PFSK-1 (cell line): ENCODE results near the gene MATN1.

Source experiments
- FOXP2 ChIP-seq: optimal IDR thresholded peaks from 2 replicates; pipeline ENCODE3; 2011; ENCODE audit warnings: borderline replicate concordance, control low read depth, inconsistent platforms; ENCODE audit not compliant: insufficient read depth; ENCODE audit errors: extremely low read length, extremely low read depth
- POLR2AphosphoS5 ChIP-seq: IDR thresholded peaks from 2 replicates; pipeline ENCODE4 v1.6.1; 2012; ENCODE audit warnings: low read depth, mild to moderate bottlenecking, control low read depth, low read length, moderate library complexity
- SIN3A ChIP-seq: IDR thresholded peaks from 2 replicates; pipeline ENCODE4 v1.6.1; 2012; ENCODE audit warnings: mild to moderate bottlenecking, low read length, moderate library complexity, borderline replicate concordance; ENCODE audit not compliant: insufficient read depth
- TAF1 ChIP-seq: IDR thresholded peaks from 2 replicates; pipeline ENCODE4 v1.6.1; 2012; ENCODE audit warnings: low read length, control low read depth, borderline replicate concordance; ENCODE audit not compliant: insufficient read depth
- TF ChIP-seq, protein P1 (sequence below), 2 experiments: IDR thresholded peaks; 2 replicates each; pipeline versions ENCODE4 v1.6.1 to v1.8.0; 2011 to 2012; ENCODE audit warnings: low read depth in 2 of 2, low read length in 2 of 2, control low read depth in 1 of 2, inconsistent platforms in 1 of 2, mild to moderate bottlenecking in 1 of 2, moderate library complexity in 1 of 2; ENCODE audit not compliant: insufficient read depth in 1 of 2

The MATN1 gene

DNA sequence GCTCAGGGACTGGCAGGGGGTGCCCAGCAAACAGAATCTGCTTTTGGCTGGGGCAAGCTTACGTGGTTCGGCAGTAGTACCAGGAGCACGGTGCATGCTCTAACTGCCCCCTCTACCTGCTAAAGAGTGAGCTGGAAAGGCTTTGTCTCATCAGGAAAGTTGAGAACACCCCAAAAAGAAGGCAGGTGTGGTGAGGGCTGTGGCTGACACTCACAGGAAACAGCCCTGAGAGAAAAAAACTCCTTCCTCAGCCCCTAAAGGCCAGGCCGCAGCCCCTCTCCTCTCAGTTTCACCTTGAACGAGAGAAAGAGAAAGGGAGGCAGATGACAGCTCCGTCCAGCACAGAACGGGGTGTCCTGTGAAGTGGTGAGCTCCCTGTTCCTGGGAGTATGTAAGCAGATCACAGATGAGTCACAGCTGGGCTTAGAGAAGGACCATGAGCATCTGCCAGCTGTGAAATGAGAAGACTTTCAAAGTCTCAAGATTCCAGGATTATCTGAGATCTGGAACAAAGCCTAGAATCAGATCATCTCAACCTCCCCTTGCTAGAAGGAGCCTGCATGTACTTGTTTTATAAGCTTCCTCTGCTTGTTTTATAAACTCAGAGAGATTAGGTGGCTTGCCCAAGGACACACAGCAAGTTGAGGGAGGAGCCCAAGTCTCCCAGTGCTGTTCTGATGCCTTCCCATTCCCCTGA is 20.8 kb upstream of the MATN1 start:
- TF ChIP-seq POLR2AphosphoS5: no peak
- TF ChIP-seq TAF1: no peak
- TF ChIP-seq SIN3A: no peak
- TF ChIP-seq, protein P1, sequence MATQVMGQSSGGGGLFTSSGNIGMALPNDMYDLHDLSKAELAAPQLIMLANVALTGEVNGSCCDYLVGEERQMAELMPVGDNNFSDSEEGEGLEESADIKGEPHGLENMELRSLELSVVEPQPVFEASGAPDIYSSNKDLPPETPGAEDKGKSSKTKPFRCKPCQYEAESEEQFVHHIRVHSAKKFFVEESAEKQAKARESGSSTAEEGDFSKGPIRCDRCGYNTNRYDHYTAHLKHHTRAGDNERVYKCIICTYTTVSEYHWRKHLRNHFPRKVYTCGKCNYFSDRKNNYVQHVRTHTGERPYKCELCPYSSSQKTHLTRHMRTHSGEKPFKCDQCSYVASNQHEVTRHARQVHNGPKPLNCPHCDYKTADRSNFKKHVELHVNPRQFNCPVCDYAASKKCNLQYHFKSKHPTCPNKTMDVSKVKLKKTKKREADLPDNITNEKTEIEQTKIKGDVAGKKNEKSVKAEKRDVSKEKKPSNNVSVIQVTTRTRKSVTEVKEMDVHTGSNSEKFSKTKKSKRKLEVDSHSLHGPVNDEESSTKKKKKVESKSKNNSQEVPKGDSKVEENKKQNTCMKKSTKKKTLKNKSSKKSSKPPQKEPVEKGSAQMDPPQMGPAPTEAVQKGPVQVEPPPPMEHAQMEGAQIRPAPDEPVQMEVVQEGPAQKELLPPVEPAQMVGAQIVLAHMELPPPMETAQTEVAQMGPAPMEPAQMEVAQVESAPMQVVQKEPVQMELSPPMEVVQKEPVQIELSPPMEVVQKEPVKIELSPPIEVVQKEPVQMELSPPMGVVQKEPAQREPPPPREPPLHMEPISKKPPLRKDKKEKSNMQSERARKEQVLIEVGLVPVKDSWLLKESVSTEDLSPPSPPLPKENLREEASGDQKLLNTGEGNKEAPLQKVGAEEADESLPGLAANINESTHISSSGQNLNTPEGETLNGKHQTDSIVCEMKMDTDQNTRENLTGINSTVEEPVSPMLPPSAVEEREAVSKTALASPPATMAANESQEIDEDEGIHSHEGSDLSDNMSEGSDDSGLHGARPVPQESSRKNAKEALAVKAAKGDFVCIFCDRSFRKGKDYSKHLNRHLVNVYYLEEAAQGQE (IDR thresholded peaks at IDR 0.05; ENCODE audit: insufficient read depth in 1 of 2, low read depth in 2 of 2, low read length in 2 of 2): no peak
- TF ChIP-seq FOXP2: no peak

DNA sequence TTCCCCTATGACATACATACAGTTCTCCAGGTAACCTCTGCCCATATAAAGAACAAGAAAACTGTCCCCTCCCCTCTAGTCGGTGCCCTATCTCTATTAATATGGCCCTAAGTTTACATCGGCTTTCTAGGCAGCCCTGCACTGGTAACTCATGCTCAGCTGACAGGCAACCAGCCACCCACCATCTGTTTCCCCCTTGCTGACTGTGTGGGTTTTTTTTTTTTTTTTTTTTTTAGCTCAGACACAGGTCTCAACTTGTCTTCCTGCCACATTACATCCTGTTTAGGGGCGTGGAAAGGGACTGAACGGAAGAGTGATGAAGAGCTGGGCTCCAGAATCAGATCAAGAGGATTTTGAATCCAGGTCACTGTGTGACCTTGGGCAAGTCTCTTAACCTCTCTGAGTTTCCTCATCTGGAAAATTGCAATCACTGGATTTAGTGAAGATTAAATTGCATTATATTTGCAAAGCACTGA is 20.2 kb upstream of the MATN1 start:
- TF ChIP-seq SIN3A (no peak), FOXP2 (no peak), TAF1 (no peak), POLR2AphosphoS5 (no peak)
- TF ChIP-seq, protein P1 (IDR thresholded peaks at IDR 0.05; ENCODE audit: insufficient read depth in 1 of 2, low read depth in 2 of 2, low read length in 2 of 2): no peak

DNA sequence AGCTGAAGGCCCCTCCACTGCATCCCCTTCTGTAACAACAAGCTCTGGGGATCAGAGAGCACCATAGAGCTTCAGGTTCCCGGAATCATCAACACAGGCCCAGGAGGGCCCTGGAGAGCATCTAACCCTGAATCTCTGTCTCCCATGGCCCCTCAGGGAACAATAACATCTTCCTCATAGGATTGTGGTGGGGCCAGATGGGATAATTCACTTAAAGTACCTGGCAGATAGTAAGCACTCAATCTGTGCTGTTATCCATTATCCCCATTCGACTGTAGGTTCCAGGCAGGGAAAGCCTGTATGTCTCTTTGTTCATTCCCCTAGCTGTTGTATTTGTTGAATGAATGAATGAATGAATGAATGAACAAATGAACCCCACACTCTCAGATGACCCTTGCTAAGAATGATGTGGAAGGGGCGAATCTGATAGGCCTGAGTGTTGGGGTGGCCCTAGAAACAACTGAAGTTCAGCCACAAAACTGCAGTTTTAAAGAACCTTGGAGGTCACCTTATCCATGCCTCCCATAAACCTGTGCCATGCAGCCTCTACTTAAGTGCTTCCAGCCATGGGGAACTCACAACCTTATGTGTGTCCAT is 19.7 kb upstream of the MATN1 start:
- TF ChIP-seq TAF1 (no peak), FOXP2 (no peak), POLR2AphosphoS5 (no peak), SIN3A (no peak)
- TF ChIP-seq, protein P1 (IDR thresholded peaks at IDR 0.05; ENCODE audit: insufficient read depth in 1 of 2, low read depth in 2 of 2, low read length in 2 of 2): no peak

GRCh38 chr1:30742300-30742962 is 19.0 kb upstream of the MATN1 start:
- TF ChIP-seq POLR2AphosphoS5 (no peak), TAF1 (no peak), FOXP2 (no peak), SIN3A (no peak)
- TF ChIP-seq, protein P1 (IDR thresholded peaks at IDR 0.05; ENCODE audit: insufficient read depth in 1 of 2, low read depth in 2 of 2, low read length in 2 of 2): no peak
